HepG2 (cell line): Measurements from ENCODE around the gene CAMK4. TPM values are rescaled to one million over a fixed set of nuclear protein-coding genes. Genes with fewer than 3 reads are reported as not detected.

Experiments used
- ATAC-seq: fragments of 200-7000 bp; cut with Tn5 transposase; 3 replicates; pipeline ENCODE4 v1.9.1; 2020; ENCODE audit warnings: mild to moderate bottlenecking, moderate library complexity
- BruUV-seq: library from RNA; stranded (reverse); fragments of 400-500 nt; replicated peaks from 2 replicates; lab custom pipeline; 2021; lab: Mats Ljungman, UMichigan
- CTCF ChIA-PET: fragments of 300-600 bp; formaldehyde crosslinking; extraction: SDS; loops from one replicate; lab custom pipeline; 2021; ENCODE audit warnings: low total read pairs, inconsistent platforms, low intra/inter-chr PET ratio; lab: Yijun Ruan, JAX
- POLR2A ChIA-PET: fragments of 350-600 bp; sonication (Branson Sonifier 250); formaldehyde crosslinking; loops from one replicate; lab custom pipeline; 2020; ENCODE audit warnings: antibody characterized with exemption, inconsistent platforms; lab: Yijun Ruan, JAX
- DNase-seq: peaks from one replicate; pipeline ENCODE4 v3.0.0-alpha.2; 2015; ENCODE audit warnings: low spot score
- FAIRE-seq: peaks from 3 replicates; lab custom pipeline; 2011; peaks lifted over from hg19 to GRCh38; lab: Jason Lieb, UNC
- H2AFZ ChIP-seq: one replicate; pipeline ENCODE4 v1.6.1; 2011; ENCODE audit warnings: low read length, inconsistent platforms
- H3K27ac ChIP-seq: fragments of 300-600 bp; 3 replicates; pipeline ENCODE4 v1.8.0; 2011; ENCODE audit warnings: mixed run types, mild to moderate bottlenecking, mixed read lengths, low read length, inconsistent platforms; ENCODE audit not compliant: insufficient read depth; ENCODE audit errors: extremely low read length
- H3K27me3 ChIP-seq, 2 experiments: fragments of 200-600 bp in 1 of 2; 2 replicates in 1 of 2; 3 replicates in 1 of 2; pipeline versions ENCODE4 v1.6.0 to v1.8.0; 2011; ENCODE audit warnings: low read length in 2 of 2, mild to moderate bottlenecking in 2 of 2, moderate library complexity in 2 of 2, inconsistent platforms in 1 of 2; ENCODE audit not compliant: insufficient read depth in 2 of 2, control insufficient read depth in 1 of 2
- H3K36me3 ChIP-seq, 2 experiments: fragments of 200-600 bp in 1 of 2; replicated peaks in 1 of 2; 2 replicates in 1 of 2; 3 replicates in 1 of 2; pipeline versions ENCODE4 v1.5.1 to v1.8.0; 2011; ENCODE audit warnings: low read length in 2 of 2, inconsistent platforms in 1 of 2; ENCODE audit not compliant: insufficient read depth in 2 of 2, control insufficient read depth in 1 of 2
- H3K4me1 ChIP-seq: 2 replicates; pipeline ENCODE4 v1.5.1; 2012; ENCODE audit warnings: low read length, inconsistent platforms; ENCODE audit not compliant: insufficient read depth
- H3K4me2 ChIP-seq: 2 replicates; pipeline ENCODE4 v1.6.0; 2011; ENCODE audit warnings: low read depth, low read length, inconsistent platforms
- H3K4me3 ChIP-seq, 3 experiments: fragments of 200-600 bp in 1 of 3; sonication (generic), shearing (Covaris generic) in 1 of 3; replicated peaks in 1 of 3; 2 replicates each; pipeline ENCODE4 v1.5.1; 2011 to 2016; ENCODE audit warnings: low read length in 3 of 3, inconsistent platforms in 2 of 3, low read depth in 2 of 3, mild to moderate bottlenecking in 2 of 3, control low read depth in 1 of 3, mixed read lengths in 1 of 3; ENCODE audit not compliant: insufficient read depth in 1 of 3
- H3K79me2 ChIP-seq: one replicate; pipeline ENCODE4 v1.6.1; 2011; ENCODE audit warnings: low read length, inconsistent platforms; ENCODE audit not compliant: insufficient read depth
- H3K9ac ChIP-seq: 2 replicates; pipeline ENCODE4 v1.6.0; 2011; ENCODE audit warnings: mild to moderate bottlenecking, low read depth, low read length, inconsistent platforms; ENCODE audit not compliant: insufficient read depth
- H3K9me3 ChIP-seq: 2 replicates; pipeline ENCODE4 v1.5.1; 2012; ENCODE audit warnings: mild to moderate bottlenecking, low read length
- H4K20me1 ChIP-seq: 2 replicates; pipeline ENCODE4 v1.6.0; 2011; ENCODE audit warnings: inconsistent platforms, mild to moderate bottlenecking, low read length, moderate library complexity; ENCODE audit not compliant: insufficient read depth
- AHR ChIP-seq: IDR thresholded peaks from 2 replicates; pipeline ENCODE4 v1.6.1; 2018; ENCODE audit warnings: missing genetic modification reagents, missing compliant biosample characterization
- ATRX ChIP-seq: sonication (generic); formaldehyde crosslinking; IDR thresholded peaks from 2 replicates; pipeline ENCODE4 v1.4.0; 2020; ENCODE audit warnings: missing genetic modification reagents, borderline replicate concordance
- HDAC2 ChIP-seq: sonication (generic); formaldehyde crosslinking; IDR thresholded peaks from 2 replicates; pipeline ENCODE4 v1.4.0; 2020; ENCODE audit warnings: missing genetic modification reagents
- ISL2 ChIP-seq: sonication (generic); formaldehyde crosslinking; IDR thresholded peaks from 2 replicates; pipeline ENCODE4 v1.5.0; 2020; ENCODE audit warnings: missing genetic modification reagents
- KDM6A ChIP-seq: IDR thresholded peaks from 2 replicates; pipeline ENCODE4 v1.6.1; 2016; ENCODE audit warnings: low read depth
- MEIS1 ChIP-seq: sonication (generic); formaldehyde crosslinking; IDR thresholded peaks from 2 replicates; pipeline ENCODE4 v1.9.0; 2021; ENCODE audit warnings: mild to moderate bottlenecking, missing genetic modification reagents, moderate library complexity, borderline replicate concordance
- NFKBIZ ChIP-seq: IDR thresholded peaks from 2 replicates; pipeline ENCODE4 v1.6.1; 2018; ENCODE audit warnings: missing genetic modification reagents, missing compliant biosample characterization
- PLRG1 ChIP-seq: fragments of 450-650 bp; conservative IDR thresholded peaks from 2 replicates; pipeline ENCODE4 v1.6.1; 2016
- POGZ ChIP-seq: sonication (generic); formaldehyde crosslinking; IDR thresholded peaks from 2 replicates; pipeline ENCODE4 v1.4.0; 2020; ENCODE audit warnings: mild to moderate bottlenecking, missing genetic modification reagents
- TFDP1 ChIP-seq: IDR thresholded peaks from 2 replicates; pipeline ENCODE4 v1.6.1; 2016; ENCODE audit warnings: missing compliant biosample characterization, missing genetic modification reagents, borderline replicate concordance
- ZNF281 ChIP-seq: sonication (generic); formaldehyde crosslinking; IDR thresholded peaks from 2 replicates; pipeline ENCODE4 v1.4.0; 2020; ENCODE audit warnings: missing genetic modification reagents, borderline replicate concordance
- ZNF30 ChIP-seq: sonication (generic); formaldehyde crosslinking; IDR thresholded peaks from 2 replicates; pipeline ENCODE4 v1.5.0; 2020; ENCODE audit warnings: mild to moderate bottlenecking, missing genetic modification reagents
- ZNF446 ChIP-seq: sonication (generic); formaldehyde crosslinking; IDR thresholded peaks from 2 replicates; pipeline ENCODE4 v1.5.0; 2020; ENCODE audit warnings: mild to moderate bottlenecking, missing genetic modification reagents
- ZNF558 ChIP-seq: sonication (generic); formaldehyde crosslinking; IDR thresholded peaks from 2 replicates; pipeline ENCODE4 v1.9.0; 2022; ENCODE audit warnings: mild to moderate bottlenecking, missing genetic modification reagents, borderline replicate concordance
- ZNF580 ChIP-seq: IDR thresholded peaks from 2 replicates; pipeline ENCODE4 v1.6.1; 2016; ENCODE audit warnings: low read depth, borderline replicate concordance
- ZNF800 ChIP-seq: sonication (generic); formaldehyde crosslinking; IDR thresholded peaks from 2 replicates; pipeline ENCODE4 v1.4.0; 2020; ENCODE audit warnings: missing genetic modification reagents
- ZSCAN22 ChIP-seq: sonication (generic); formaldehyde crosslinking; IDR thresholded peaks from 2 replicates; pipeline ENCODE4 v1.4.0; 2020; ENCODE audit warnings: mild to moderate bottlenecking, missing genetic modification reagents
- in situ Hi-C: cut with HindIII; loops from 2 replicates; pipeline ENCODE4 v1.10.0; 2017; ENCODE audit warnings: low pct_unique_long_range_greater_than_20kb; ENCODE audit not compliant: extremely low pct_ligation_motif_present
- intact Hi-C: fragments of 100-400 bp; cut with micrococcal nuclease; formaldehyde crosslinking; loops from one replicate; pipeline ENCODE4 v1.10.0; 2022; ENCODE audit not compliant: unreplicated experiment
- polyA plus RNA-seq, 8 experiments: library from polyadenylated mRNA; depleted of rRNA in 3 of 8; stranded (reverse) in 7 of 8; unstranded in 1 of 8; fragments of >200 nt; fragmentation: Illumina TruSeq in 4 of 8; extraction: Trizol in 4 of 8; gene quantifications; 2 replicates each; pipeline versions ENCODE4 v1.2.1 to v1.2.3, GENCODE V29; 2011 to 2016; ENCODE audit warnings: low read depth in 4 of 8, missing spikeins in 1 of 8, mixed read lengths in 1 of 8; ENCODE audit not compliant: insufficient read depth in 1 of 8
- total RNA-seq, 5 experiments: library from RNA; depleted of rRNA; stranded (reverse); fragments of >200 nt; fragmentation: Illumina TruSeq; extraction: Trizol; gene quantifications; 2 replicates each; pipeline ENCODE4 v1.2.3, GENCODE V29; 2016; ENCODE audit warnings: low read depth in 1 of 5

Gene CAMK4
- total and polyA plus RNA-seq, 2 of the 13 experiments (the other 11 are each of a cell fraction or from before 2014, with no cell fraction given) = not detected

GRCh38 chr5:111384220-111384619 is 160.0 kb downstream of the CAMK4 start (continued):
- TF ChIP-seq ISL2 (CRISPR knock-in tag) = no peak
- TF ChIP-seq AHR = no peak

- ATAC-seq = no peak
- H3K4me3 ChIP-seq = no peak overlapping the region
- H4K20me1 ChIP-seq = no peaks in the 10 kb centered on the region
- intact Hi-C loops = no loop called here
- no peaks in the 10 kb centered on the region for H3K36me3 ChIP-seq
- H3K9me3 ChIP-seq = no peaks in the 10 kb centered on the region
- no peak overlapping the region for H3K4me2 ChIP-seq
- TF ChIP-seq ATRX = no peak
- TF ChIP-seq POGZ (CRISPR knock-in tag) = no peak
- TF ChIP-seq ZNF446 = no peak
- no peak for TF ChIP-seq ZSCAN22 (CRISPR knock-in tag)
- TF ChIP-seq ZNF30 (CRISPR knock-in tag) = no peak
- no peak for TF ChIP-seq ZNF580 (CRISPR knock-in tag)
- no peak for TF ChIP-seq ZNF558 (CRISPR knock-in tag)
- TF ChIP-seq HDAC2 = no peak
- TF ChIP-seq MEIS1 = no peak
- no peak for TF ChIP-seq NFKBIZ (CRISPR knock-in tag)
- no peak for TF ChIP-seq TFDP1 (CRISPR knock-in tag)
- no peak for TF ChIP-seq KDM6A (CRISPR knock-in tag)
- TF ChIP-seq ZNF800 = no peak
- TF ChIP-seq PLRG1 = no peak
- no peak for TF ChIP-seq ZNF281 (CRISPR knock-in tag)
- TF ChIP-seq, all 625 proteins: peak for 0
- FAIRE-seq = no peak
- H3K27ac ChIP-seq = no peak overlapping the region
- in situ Hi-C loops = no loop called here
- ChIA-PET CTCF (no interaction called here), POLR2A (no interaction called here)
- no peaks in the 10 kb centered on the region for H3K27me3 ChIP-seq
- H3K4me1 ChIP-seq = no peaks in the 10 kb centered on the region
- no peaks in the 10 kb centered on the region for H3K79me2 ChIP-seq
- no peak for DNase-seq
- no peak overlapping the region for H2AFZ ChIP-seq
- no TSS peak for BruUV-seq
- no peak overlapping the region for H3K9ac ChIP-seq
Observed at GRCh38 chr5:111385051-111385450, 160.9 kb downstream of the CAMK4 start.
